SU-DHL-6 (cell line): Measurements from ENCODE around the gene FBXO15.

Experiments used
- CTCF ChIP-seq: fragments of 200-600 bp; sonication (generic); IDR thresholded peaks from one replicate; pipeline ENCODE4 v1.5.1; 2017; ENCODE audit warnings: antibody characterized with exemption, mild to moderate bottlenecking, low read length, moderate library complexity; ENCODE audit not compliant: insufficient read depth, poor library complexity, severe bottlenecking
- EZH2phosphoT487 ChIP-seq: fragments of 200-600 bp; sonication (generic), shearing (Covaris generic); conservative IDR thresholded peaks from 2 replicates; pipeline ENCODE4 v1.6.1; 2018; ENCODE audit warnings: mild to moderate bottlenecking, antibody characterized with exemption, low read length, moderate library complexity, mixed read lengths

- TF ChIP-seq CTCF (no peak), EZH2phosphoT487 (no peak)
Measured at GRCh38 chr18:74063023-74063422, 84.6 kb downstream of the FBXO15 start.
